HG03521 (cell line): ENCODE data around the gene FIBP.
A peak's percentile ranks its signal among the peaks of the same experiment; 100 is the strongest.

Experiments used
- ATAC-seq: cut with Tn5 transposase; IDR thresholded peaks from one replicate; pipeline ENCODE4 v1.9.1; 2021; ENCODE audit warnings: mild to moderate bottlenecking, moderate library complexity; ENCODE audit not compliant: unreplicated experiment

The FIBP gene

DNA sequence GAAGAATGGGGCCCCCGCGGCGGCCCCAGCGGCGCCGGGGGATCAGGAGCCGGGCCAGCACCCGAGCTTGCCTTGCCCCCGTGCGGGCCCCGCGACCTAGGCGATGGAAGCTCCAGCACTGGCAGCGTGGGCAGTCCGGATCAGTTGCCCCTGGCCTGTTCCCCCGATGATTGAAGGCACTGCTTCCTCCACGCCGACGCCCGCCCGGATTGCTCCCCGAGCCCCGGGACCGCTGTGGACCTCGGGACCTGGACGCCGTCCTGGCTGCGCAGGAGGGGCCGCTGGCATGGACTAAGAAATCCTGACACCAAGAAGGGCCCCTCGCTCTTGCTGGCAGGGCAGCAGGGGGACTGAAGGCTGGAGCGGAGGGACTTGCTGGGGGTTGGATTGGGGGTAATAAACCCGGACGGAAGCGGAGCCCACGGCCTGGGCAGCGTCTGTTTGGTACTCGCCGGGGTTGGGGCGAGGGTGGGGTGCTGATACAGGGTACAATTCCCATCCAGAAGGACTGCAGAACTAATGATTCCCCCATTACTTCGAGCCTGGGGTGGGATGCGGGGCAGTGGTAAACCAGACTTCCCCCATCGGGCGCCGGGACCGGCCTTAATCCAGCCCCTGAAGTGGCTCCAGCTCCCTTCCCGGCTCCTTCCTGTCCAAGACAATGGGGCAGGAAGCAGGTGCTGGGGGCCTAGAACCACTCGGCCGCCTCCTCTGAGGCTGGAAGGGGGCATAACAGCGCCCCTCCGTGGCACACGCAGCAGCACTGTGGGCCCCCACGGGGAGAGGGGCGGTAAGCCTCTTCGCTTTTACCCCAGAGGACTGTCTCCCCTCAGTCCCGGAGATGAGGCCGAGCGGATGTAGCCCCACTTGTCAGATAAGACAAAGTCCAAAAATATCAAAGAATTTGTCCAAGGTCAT lies 3.2 kb upstream of the FIBP start:
- no peak for ATAC-seq

- ATAC-seq: peak; percentile 53
Observed at GRCh38 chr11:65890324-65891218, 2.3 kb upstream of the FIBP start, which contains the start of gene CCDC85B. Gene CCDC85B (plus strand): TSS chr11:65890673. CDS start chr11:65890784, 111 bp downstream.

GRCh38 chr11:65887723-65888162 lies 528 bp downstream of the FIBP start:
- ATAC-seq: no peak

GRCh38 chr11:65886826-65887722 lies 1.2 kb downstream of the FIBP start:
- ATAC-seq: no peak

- ATAC-seq: no peak
Observed at GRCh38 chr11:65885808-65886536, 2.3 kb downstream of the FIBP start.

- ATAC-seq: no peak
Observed at GRCh38 chr11:65885231-65885630, 3.0 kb downstream of the FIBP start.

- ATAC-seq: no peak
Observed at GRCh38 chr11:65884716-65885092, 3.6 kb downstream of the FIBP start.

GRCh38 chr11:65883786-65884715 lies 4.2 kb downstream of the FIBP start:
- no peak for ATAC-seq

DNA sequence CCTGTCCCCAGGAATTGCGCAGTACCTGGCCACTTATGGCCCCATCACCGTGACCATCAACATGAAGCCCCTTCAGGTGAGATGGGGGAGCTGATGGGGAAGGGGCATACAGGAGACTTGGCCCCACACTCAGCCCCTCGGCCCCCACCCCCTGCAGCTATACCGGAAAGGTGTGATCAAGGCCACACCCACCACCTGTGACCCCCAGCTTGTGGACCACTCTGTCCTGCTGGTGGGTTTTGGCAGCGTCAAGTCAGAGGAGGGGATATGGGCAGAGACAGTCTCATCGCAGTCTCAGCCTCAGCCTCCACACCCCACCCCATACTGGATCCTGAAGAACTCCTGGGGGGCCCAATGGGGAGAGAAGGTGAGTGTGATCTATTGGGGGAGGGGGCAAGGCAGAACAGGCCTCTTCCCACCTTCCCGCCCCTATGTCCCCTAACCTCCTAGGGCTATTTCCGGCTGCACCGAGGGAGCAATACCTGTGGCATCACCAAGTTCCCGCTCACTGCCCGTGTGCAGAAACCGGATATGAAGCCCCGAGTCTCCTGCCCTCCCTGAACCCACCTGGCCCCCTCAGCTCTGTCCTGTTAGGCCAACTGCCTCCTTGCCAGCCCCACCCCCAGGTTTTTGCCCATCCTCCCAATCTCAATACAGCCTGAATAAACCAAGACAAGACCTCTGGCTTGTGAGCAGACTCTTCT lies 5.1 kb downstream of the FIBP start:
- no peak for ATAC-seq

DNA sequence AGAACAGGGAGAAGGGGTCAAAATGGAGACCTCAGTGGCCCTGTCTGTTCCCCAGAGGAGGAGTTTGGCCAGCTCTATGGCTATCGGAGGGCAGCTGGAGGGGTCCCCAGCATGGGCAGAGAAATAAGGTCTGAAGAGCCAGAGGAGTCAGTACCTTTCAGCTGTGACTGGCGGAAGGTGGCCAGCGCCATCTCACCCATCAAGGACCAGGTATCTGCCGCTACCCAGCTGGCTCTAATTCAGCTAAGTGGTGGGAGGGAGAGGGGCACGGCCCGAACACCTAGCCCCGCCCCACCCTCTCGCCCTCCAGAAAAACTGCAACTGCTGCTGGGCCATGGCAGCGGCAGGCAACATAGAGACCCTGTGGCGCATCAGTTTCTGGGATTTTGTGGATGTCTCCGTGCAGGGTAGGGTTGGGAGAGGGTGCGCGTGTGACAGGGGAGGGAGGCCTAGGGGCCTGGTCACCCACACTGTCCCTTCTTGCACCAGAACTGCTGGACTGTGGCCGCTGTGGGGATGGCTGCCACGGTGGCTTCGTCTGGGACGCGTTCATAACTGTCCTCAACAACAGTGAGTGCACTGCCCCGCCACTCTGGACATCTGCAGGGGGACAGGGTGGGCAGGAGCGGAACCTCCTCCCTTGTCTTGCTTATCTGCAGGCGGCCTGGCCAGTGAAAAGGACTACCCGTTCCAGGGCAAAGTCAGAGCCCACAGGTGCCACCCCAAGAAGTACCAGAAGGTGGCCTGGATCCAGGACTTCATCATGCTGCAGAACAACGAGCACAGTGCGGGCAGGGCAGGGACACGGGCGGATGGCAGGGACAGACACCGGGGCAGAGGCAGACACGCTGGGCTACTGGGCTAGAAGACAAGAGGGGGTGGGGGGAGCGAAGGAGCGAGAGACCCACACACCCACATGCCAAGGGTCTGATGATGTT lies 5.9 kb downstream of the FIBP start:
- ATAC-seq: no peak

- no peak for ATAC-seq
Observed at GRCh38 chr11:65880844-65881421, 7.3 kb downstream of the FIBP start.

- ATAC-seq: no peak
Observed at GRCh38 chr11:65880027-65880426, 8.2 kb downstream of the FIBP start.

- ATAC-seq: no peak
Observed at GRCh38 chr11:65879617-65880016, 8.7 kb downstream of the FIBP start, which contains the start of gene CTSW. Gene CTSW (plus strand): TSS chr11:65879837. CDS start chr11:65879855, 18 bp downstream.

GRCh38 chr11:65873318-65874156 lies 14.7 kb downstream of the FIBP start:
- peak; percentile 87 for ATAC-seq

DNA sequence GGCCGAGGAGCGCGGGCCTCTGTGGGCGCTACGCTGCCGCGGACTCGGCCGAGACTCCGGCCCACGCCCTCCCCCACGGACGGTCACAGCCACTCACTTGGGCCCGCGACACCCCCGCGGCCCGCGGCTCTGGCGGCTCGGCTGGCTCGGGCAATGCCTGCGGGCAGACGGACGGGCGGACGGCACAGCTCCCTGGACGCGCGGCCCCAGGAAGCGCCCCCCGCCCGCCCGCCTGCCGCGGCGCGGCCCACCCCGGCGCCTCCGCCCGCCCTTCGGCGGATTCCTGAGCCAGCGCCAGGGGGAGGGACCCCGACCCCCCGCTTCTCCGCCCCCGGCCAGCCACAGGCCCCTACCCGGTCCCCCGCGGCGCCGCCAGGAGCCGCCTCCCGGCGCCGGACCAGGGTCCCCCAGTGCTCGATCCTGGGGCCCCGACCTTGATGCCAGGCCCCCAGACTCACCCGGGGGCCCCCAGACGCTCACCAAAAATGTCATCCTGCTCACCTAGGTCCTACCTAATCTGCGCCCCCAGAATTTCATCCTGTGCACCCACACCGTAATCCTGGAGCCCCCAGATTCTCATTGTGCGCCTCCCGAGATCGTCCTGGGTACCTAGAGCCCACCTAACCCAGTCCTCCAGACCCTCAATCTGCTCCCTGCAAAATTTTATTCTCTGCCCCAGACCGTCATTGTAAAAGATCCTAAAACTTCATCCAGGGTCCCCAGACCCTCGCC lies 15.5 kb downstream of the FIBP start, which contains the start of gene EFEMP2:
Gene EFEMP2 (minus strand): TSS at position 215 of the 732 bp plus-strand sequence. CDS start 446 bp downstream, outside the sequence.
- no peak for ATAC-seq
